Large intestine (tissue), 3 donors: ENCODE data around the gene C1orf105. TPM values are rescaled to one million over a fixed set of nuclear protein-coding genes. Genes with fewer than 3 reads are reported as not detected.

Experiments
- DNase-seq, 2 donors: peaks; one replicate each; pipeline versions ENCODE4 v3.0.0 to v3.0.0-alpha.2; 2013
- H3K27ac ChIP-seq: one replicate; pipeline ENCODE4 v1.5.1; 2013; ENCODE audit warnings: low read length
- H3K27me3 ChIP-seq: 2 replicates; pipeline ENCODE4 v1.6.1; 2013; ENCODE audit warnings: low read length; ENCODE audit not compliant: control insufficient read depth, insufficient read depth
- H3K36me3 ChIP-seq: 2 replicates; pipeline ENCODE4 v1.6.1; 2013; ENCODE audit warnings: low read length; ENCODE audit not compliant: control insufficient read depth, insufficient read depth
- H3K4me1 ChIP-seq: one replicate; pipeline ENCODE4 v1.6.1; 2013; ENCODE audit warnings: low read length; ENCODE audit not compliant: control insufficient read depth, insufficient read depth
- H3K4me3 ChIP-seq: one replicate; pipeline ENCODE4 v1.5.1; 2013; ENCODE audit warnings: low read length
- H3K9me3 ChIP-seq: one replicate; pipeline ENCODE4 v1.6.1; 2013; ENCODE audit warnings: mild to moderate bottlenecking, low read depth, low read length, moderate library complexity; ENCODE audit not compliant: control insufficient read depth
- WGBS: methylation state at CpG from one replicate; pipeline ENCODE4 v1.1.5; 2013; ENCODE audit warnings: low lambda C conversion rate; ENCODE audit not compliant: insufficient coverage; 5-methylcytosine and 5-hydroxymethylcytosine counted together
- polyA plus RNA-seq: library from polyadenylated mRNA; unstranded; fragments of 120-200 nt; gene quantifications from one replicate; pipeline ENCODE4 v1.2.1, GENCODE V29; 2013

The C1orf105 gene
- polyA plus RNA-seq, 1 donor: 2.4 TPM

GRCh38 chr1:172471666-172472065 is 51.2 kb downstream of the C1orf105 start:
- Histone ChIP-seq H3K27ac (no peak overlapping the region), H3K4me1 (peaks cover 18% of the 10 kb centered on the region), H3K4me3 (no peak overlapping the region), H3K27me3 (no peaks in the 10 kb centered on the region), H3K9me3 (no peaks in the 10 kb centered on the region), H3K36me3 (no peaks in the 10 kb centered on the region)
- no peak for DNase-seq
- 100% methylated on average over 1 of the region's 1 CpG for WGBS

GRCh38 chr1:172472495-172472894 is 52.0 kb downstream of the C1orf105 start:
- no peak overlapping the region for H3K27ac ChIP-seq
- H3K4me3 ChIP-seq: no peak overlapping the region
- H3K27me3 ChIP-seq: no peaks in the 10 kb centered on the region
- WGBS: no CpG with 5 or more reads among the region's 1 CpG
- DNase-seq: no peak
- H3K4me1 ChIP-seq: peaks cover 13% of the 10 kb centered on the region
- H3K36me3 ChIP-seq: no peaks in the 10 kb centered on the region
- no peaks in the 10 kb centered on the region for H3K9me3 ChIP-seq

- Histone ChIP-seq H3K36me3 (no peaks in the 10 kb centered on the region), H3K27me3 (no peaks in the 10 kb centered on the region), H3K4me3 (no peak overlapping the region), H3K9me3 (no peaks in the 10 kb centered on the region), H3K4me1 (peaks cover 13% of the 10 kb centered on the region), H3K27ac (no peak overlapping the region)
- DNase-seq: no peak
- no CpG with 5 or more reads among the region's 3 CpGs for WGBS
These were observed 52.8 kb downstream of the C1orf105 start for GRCh38 chr1:172473302-172473701.

- no peaks in the 10 kb centered on the region for H3K27me3 ChIP-seq
- H3K9me3 ChIP-seq: no peaks in the 10 kb centered on the region
- no peak for DNase-seq
- H3K36me3 ChIP-seq: no peaks in the 10 kb centered on the region
- H3K4me1 ChIP-seq: peaks cover 13% of the 10 kb centered on the region
- H3K4me3 ChIP-seq: no peak overlapping the region
- H3K27ac ChIP-seq: no peak overlapping the region
These were observed 53.4 kb downstream of the C1orf105 start for GRCh38 chr1:172473842-172474241.

GRCh38 chr1:172476218-172476811 is 55.8 kb downstream of the C1orf105 start:
- Histone ChIP-seq H3K9me3 (no peaks in the 10 kb centered on the region), H3K27ac (peak overlapping the region; percentile 72), H3K4me3 (no peak overlapping the region), H3K36me3 (no peaks in the 10 kb centered on the region), H3K4me1 (peaks cover 4% of the 10 kb centered on the region), H3K27me3 (no peaks in the 10 kb centered on the region)
- no CpG with 5 or more reads among the region's 4 CpGs for WGBS
- peak in 1 of 2 donors; percentile 66 for DNase-seq

GRCh38 chr1:172477216-172477615 is 56.7 kb downstream of the C1orf105 start:
- WGBS: no CpG with 5 or more reads among the region's 2 CpGs
- Histone ChIP-seq H3K36me3 (no peaks in the 10 kb centered on the region), H3K4me3 (no peak overlapping the region), H3K27me3 (no peaks in the 10 kb centered on the region), H3K9me3 (no peaks in the 10 kb centered on the region), H3K4me1 (peaks cover 4% of the 10 kb centered on the region), H3K27ac (no peak overlapping the region)
- no peak for DNase-seq

- no peak overlapping the region for H3K4me3 ChIP-seq
- no peak overlapping the region for H3K27ac ChIP-seq
- no peaks in the 10 kb centered on the region for H3K9me3 ChIP-seq
- peaks cover 4% of the 10 kb centered on the region for H3K4me1 ChIP-seq
- WGBS: no CpG with 5 or more reads among the region's 1 CpG
- no peaks in the 10 kb centered on the region for H3K36me3 ChIP-seq
- H3K27me3 ChIP-seq: no peaks in the 10 kb centered on the region
- DNase-seq: no peak
These were observed 57.3 kb downstream of the C1orf105 start for GRCh38 chr1:172477741-172478140.

GRCh38 chr1:172478485-172478884 is 58.0 kb downstream of the C1orf105 start:
- Histone ChIP-seq H3K36me3 (no peaks in the 10 kb centered on the region), H3K9me3 (no peaks in the 10 kb centered on the region), H3K27me3 (no peaks in the 10 kb centered on the region), H3K4me1 (peaks cover 4% of the 10 kb centered on the region), H3K27ac (no peak overlapping the region), H3K4me3 (no peak overlapping the region)
- DNase-seq: no peak

- H3K27me3 ChIP-seq: no peaks in the 10 kb centered on the region
- 100% methylated on average over 1 of the region's 3 CpGs for WGBS
- no peaks in the 10 kb centered on the region for H3K9me3 ChIP-seq
- no peak overlapping the region for H3K4me3 ChIP-seq
- no peaks in the 10 kb centered on the region for H3K36me3 ChIP-seq
- no peak for DNase-seq
- peaks cover 4% of the 10 kb centered on the region for H3K4me1 ChIP-seq
- no peak overlapping the region for H3K27ac ChIP-seq
These were observed 59.9 kb downstream of the C1orf105 start for GRCh38 chr1:172480431-172480830.

GRCh38 chr1:172482044-172482443 is 61.6 kb downstream of the C1orf105 start:
- peak in 1 of 2 donors; percentile 27 for DNase-seq
- Histone ChIP-seq H3K9me3 (no peaks in the 10 kb centered on the region), H3K36me3 (no peaks in the 10 kb centered on the region), H3K4me3 (no peak overlapping the region), H3K27me3 (no peaks in the 10 kb centered on the region), H3K27ac (peak overlapping the region; percentile 24), H3K4me1 (no peaks in the 10 kb centered on the region)
- no CpG with 5 or more reads among the region's 1 CpG for WGBS

GRCh38 chr1:172483448-172483847 is 63.0 kb downstream of the C1orf105 start:
- no peaks in the 10 kb centered on the region for H3K9me3 ChIP-seq
- H3K36me3 ChIP-seq: no peaks in the 10 kb centered on the region
- H3K4me3 ChIP-seq: no peak overlapping the region
- peaks cover 10% of the 10 kb centered on the region for H3K4me1 ChIP-seq
- H3K27ac ChIP-seq: no peak overlapping the region
- H3K27me3 ChIP-seq: no peaks in the 10 kb centered on the region
- no peak for DNase-seq
